Sciatic nerve (tissue), 2 donors: Measurements from ENCODE around the gene CA9. TPM values are rescaled to one million over a fixed set of nuclear protein-coding genes. Genes with fewer than 3 reads are reported as not detected.
A peak's percentile ranks its signal among the peaks of the same experiment; 100 is the strongest.
"Not testable (repeated sequence)": the region's sequence is repeated elsewhere in the genome, so short reads cannot be mapped to it uniquely, and the experiment has no call there.

Experiments used
- ATAC-seq: fragments of 200-7000 bp; cut with Tn5 transposase; one replicate; pipeline ENCODE4 v1.9.1; 2020; ENCODE audit warnings: mild to moderate bottlenecking, moderate library complexity
- DNase-seq: peaks from one replicate; pipeline ENCODE4 v3.0.0-alpha.2; 2020; ENCODE audit warnings: low spot score
- intact Hi-C: fragments of 100-400 bp; cut with DNase I; formaldehyde crosslinking; loops from one replicate; pipeline ENCODE4 v1.14.2; 2022
- total RNA-seq: library from RNA; stranded (reverse); fragmentation: NEBNext Ultra II Directional; extraction: Animal tissue kit (Norgen Biotek cat#: 25700); gene quantifications from one replicate; pipeline ENCODE4 v1.2.1, GENCODE V29; 2021
- donor health status: DM: no; HTN: no; CAD: no.
- donor health status: DM: no; HTN: no; CAD: no.

CA9 gene
- total RNA-seq: not detected

- no peak for ATAC-seq
- intact Hi-C loops: no loop called here
- no peak for DNase-seq
These were observed at the start of gene CA9 for GRCh38 chr9:35673132-35674024. Gene CA9 (plus strand): TSS chr9:35673928. CDS start chr9:35673960, 32 bp downstream.

GRCh38 chr9:35627575-35627974, 46.2 kb upstream of the CA9 start:
- intact Hi-C loops: no loop called here
- no peak for ATAC-seq
- no peak for DNase-seq

GRCh38 chr9:35628389-35628991, 45.2 kb upstream of the CA9 start:
- ATAC-seq (no peak), DNase-seq (peak; percentile 31)
- intact Hi-C loops: no loop called here

- no peak for ATAC-seq
- DNase-seq: peak; percentile 21
These were observed 44.1 kb upstream of the CA9 start for GRCh38 chr9:35629597-35629996.

GRCh38 chr9:35635730-35636129, 38.0 kb upstream of the CA9 start:
- no peak for DNase-seq
- intact Hi-C loops: no loop called here
- ATAC-seq: no peak

More at GRCh38 chr9:35629597-35629996, 44.1 kb upstream of the CA9 start:
- intact Hi-C loops: no loop called here

- intact Hi-C loops: no loop called here
- DNase-seq (peak; percentile 47), ATAC-seq (peak; percentile 73)
These were observed 37.4 kb upstream of the CA9 start for GRCh38 chr9:35636135-35636876.

- intact Hi-C loops, ATAC-seq, DNase-seq: not testable (repeated sequence)
These were observed 36.9 kb upstream of the CA9 start for GRCh38 chr9:35636877-35637246.

- peak; percentile 5 for DNase-seq
These were observed 36.2 kb upstream of the CA9 start for GRCh38 chr9:35637427-35637955.

GRCh38 chr9:35638751-35639150, 35.0 kb upstream of the CA9 start:
- intact Hi-C loops, ATAC-seq: not testable (repeated sequence)
- DNase-seq: peak; percentile 38

More at GRCh38 chr9:35637427-35637955, 36.2 kb upstream of the CA9 start:
- intact Hi-C loops, ATAC-seq: not testable (repeated sequence)

GRCh38 chr9:35639225-35639624, 34.5 kb upstream of the CA9 start:
- intact Hi-C loops, DNase-seq, ATAC-seq: not testable (repeated sequence)

- intact Hi-C loops: no loop called here
- ATAC-seq (no peak), DNase-seq (no peak)
These were observed 34.1 kb upstream of the CA9 start for GRCh38 chr9:35639631-35640030.

- ATAC-seq, intact Hi-C loops: not testable (repeated sequence)
- peak; percentile 32 for DNase-seq
These were observed 33.3 kb upstream of the CA9 start for GRCh38 chr9:35640431-35640830.

- ATAC-seq, intact Hi-C loops, DNase-seq: not testable (repeated sequence)
These were observed 32.2 kb upstream of the CA9 start for GRCh38 chr9:35641478-35641877.

- ATAC-seq (no peak), DNase-seq (peak; percentile 52)
- intact Hi-C loops: no loop called here
These were observed 30.7 kb upstream of the CA9 start for GRCh38 chr9:35643046-35643445.

GRCh38 chr9:35645736-35646135, 28.0 kb upstream of the CA9 start:
- ATAC-seq, intact Hi-C loops: not testable (repeated sequence)
- DNase-seq: peak; percentile 53

- intact Hi-C loops: no loop called here
- ATAC-seq: peak; percentile 47
- DNase-seq: peak; percentile 70
These were observed 27.6 kb upstream of the CA9 start for GRCh38 chr9:35646153-35646532.

GRCh38 chr9:35646533-35647265, 27.0 kb upstream of the CA9 start:
- ATAC-seq (peak; percentile 96), DNase-seq (peak; percentile 97)
- intact Hi-C loops: no loop called here
